ENCODE measurements around the gene SKA1.
"Not testable (repeated sequence)": the region's sequence is repeated elsewhere in the genome, so short reads cannot be mapped to it uniquely, and the experiment has no call there.

Gene SKA1

GRCh38 chr18:50401295-50401694 lies 26.4 kb downstream of the SKA1 start:
- DNase-seq (ENCODE audit: insufficient read length, low spot score) (no peak), FAIRE-seq (no peak)
- TF ChIP-seq POLR2A (IDR thresholded peaks at IDR 0.05; ENCODE audit: low read depth, low read length), result no peak

- no peak for TF ChIP-seq POLR2A (IDR thresholded peaks at IDR 0.05; ENCODE audit: low read depth, low read length)
- FAIRE-seq (no peak), DNase-seq (ENCODE audit: insufficient read length, low spot score) (no peak)
These were observed 27.0 kb downstream of the SKA1 start for GRCh38 chr18:50401888-50402287.

- not testable (repeated sequence) for FAIRE-seq; DNase-seq (ENCODE audit: insufficient read length, low spot score)
These were observed 30.1 kb downstream of the SKA1 start for GRCh38 chr18:50404752-50405581.

GRCh38 chr18:50405582-50406271 lies 30.9 kb downstream of the SKA1 start:
- DNase-seq (ENCODE audit: insufficient read length, low spot score) (no peak), FAIRE-seq (no peak)
- no peak for TF ChIP-seq POLR2A (IDR thresholded peaks at IDR 0.05; ENCODE audit: low read depth, low read length)

- FAIRE-seq, result no peak
- TF ChIP-seq POLR2A (IDR thresholded peaks at IDR 0.05; ENCODE audit: low read depth, low read length), result no peak
These were observed 34.4 kb downstream of the SKA1 start for GRCh38 chr18:50409236-50409635.

GRCh38 chr18:50410008-50410407 lies 35.2 kb downstream of the SKA1 start:
- no peak for TF ChIP-seq POLR2A (IDR thresholded peaks at IDR 0.05; ENCODE audit: low read depth, low read length)
- DNase-seq (ENCODE audit: insufficient read length, low spot score) (no peak), FAIRE-seq (no peak)

More at GRCh38 chr18:50409236-50409635, 34.4 kb downstream of the SKA1 start:
- DNase-seq (ENCODE audit: insufficient read length, low spot score), result no peak

GRCh38 chr18:50410894-50411293 lies 36.0 kb downstream of the SKA1 start:
- FAIRE-seq (no peak), DNase-seq (ENCODE audit: insufficient read length, low spot score) (no peak)
- TF ChIP-seq POLR2A (IDR thresholded peaks at IDR 0.05; ENCODE audit: low read depth, low read length), result no peak

GRCh38 chr18:50416832-50417231 lies 42.0 kb downstream of the SKA1 start:
- DNase-seq (ENCODE audit: insufficient read length, low spot score); FAIRE-seq: not testable (repeated sequence)

- FAIRE-seq; DNase-seq (ENCODE audit: insufficient read length, low spot score): not testable (repeated sequence)
These were observed 42.9 kb downstream of the SKA1 start for GRCh38 chr18:50417705-50418104.

- FAIRE-seq (no peak), DNase-seq (ENCODE audit: insufficient read length, low spot score) (no peak)
- TF ChIP-seq POLR2A (IDR thresholded peaks at IDR 0.05; ENCODE audit: low read depth, low read length), result no peak
These were observed 43.8 kb downstream of the SKA1 start for GRCh38 chr18:50418650-50419049.

- DNase-seq (ENCODE audit: insufficient read length, low spot score) (no peak), FAIRE-seq (no peak)
- TF ChIP-seq POLR2A (IDR thresholded peaks at IDR 0.05; ENCODE audit: low read depth, low read length), result no peak
These were observed 47.5 kb downstream of the SKA1 start for GRCh38 chr18:50422286-50422898.

GRCh38 chr18:50424877-50425690 lies 50.2 kb downstream of the SKA1 start:
- DNase-seq (ENCODE audit: insufficient read length, low spot score), result no peak
- no peak for FAIRE-seq

GRCh38 chr18:50427896-50428295 lies 53.0 kb downstream of the SKA1 start:
- no peak for FAIRE-seq
- DNase-seq (ENCODE audit: insufficient read length, low spot score), result no peak
- no peak for TF ChIP-seq POLR2A (IDR thresholded peaks at IDR 0.05; ENCODE audit: low read depth, low read length)

More at GRCh38 chr18:50424877-50425690, 50.2 kb downstream of the SKA1 start:
- no peak for TF ChIP-seq POLR2A (IDR thresholded peaks at IDR 0.05; ENCODE audit: low read depth, low read length)
